Osteocyte (in vitro differentiated cells): ENCODE measurements around the gene SHROOM3. TPM values are rescaled to one million over a fixed set of nuclear protein-coding genes. Genes with fewer than 3 reads are reported as not detected.

Source experiments
- DNase-seq: peaks from one replicate; pipeline ENCODE4 v3.0.0; 2021; ENCODE audit warnings: mixed read lengths; ENCODE audit not compliant: unreplicated experiment; ENCODE audit errors: extremely low spot score
- H3K27ac Mint-ChIP-seq: one replicate; pipeline ENCODE4 v1.8.0; 2021; ENCODE audit warnings: mild to moderate bottlenecking, mixed read lengths; ENCODE audit not compliant: unreplicated experiment
- H3K27me3 Mint-ChIP-seq: one replicate; pipeline ENCODE4 v1.8.0; 2021; ENCODE audit warnings: mixed read lengths; ENCODE audit not compliant: unreplicated experiment
- H3K36me3 Mint-ChIP-seq: one replicate; pipeline ENCODE4 v1.8.0; 2021; ENCODE audit warnings: mixed read lengths; ENCODE audit not compliant: unreplicated experiment
- H3K4me1 Mint-ChIP-seq: one replicate; pipeline ENCODE4 v1.8.0; 2021; ENCODE audit warnings: mixed read lengths; ENCODE audit not compliant: unreplicated experiment
- H3K4me3 Mint-ChIP-seq: one replicate; pipeline ENCODE4 v1.8.0; 2021; ENCODE audit warnings: mild to moderate bottlenecking, moderate library complexity, mixed read lengths; ENCODE audit not compliant: unreplicated experiment
- H3K9me3 Mint-ChIP-seq: one replicate; pipeline ENCODE4 v1.8.0; 2021; ENCODE audit warnings: mixed read lengths; ENCODE audit not compliant: unreplicated experiment
- CTCF ChIP-seq: fragments of 200-600 bp; sonication (generic); IDR thresholded peaks from 2 replicates; pipeline ENCODE4 v1.5.0; 2021; ENCODE audit warnings: antibody characterized with exemption, mild to moderate bottlenecking, moderate library complexity
- total RNA-seq: library from RNA; stranded (reverse); gene quantifications from 2 replicates; pipeline ENCODE4 v1.2.1, GENCODE V29; 2021

Gene SHROOM3
- total RNA-seq, 1 donor from 2014 or later: 4.8 TPM

GRCh38 chr4:76498550-76498949 is 63.5 kb downstream of the SHROOM3 start:
- Mint-ChIP-seq H3K36me3 (no peaks in the 10 kb centered on the region), H3K4me1 (peaks cover 10% of the 10 kb centered on the region), H3K27me3 (no peaks in the 10 kb centered on the region), H3K4me3 (no peak overlapping the region), H3K9me3 (no peaks in the 10 kb centered on the region), H3K27ac (peak overlapping the region; percentile 8)
- TF ChIP-seq CTCF: no peak
- DNase-seq: no peak

- Mint-ChIP-seq H3K27me3 (peaks cover 2% of the 10 kb centered on the region), H3K4me1 (peaks cover 10% of the 10 kb centered on the region), H3K27ac (no peak overlapping the region), H3K9me3 (no peaks in the 10 kb centered on the region), H3K4me3 (no peak overlapping the region), H3K36me3 (no peaks in the 10 kb centered on the region)
- no peak for TF ChIP-seq CTCF
- no peak for DNase-seq
Observed at GRCh38 chr4:76499461-76499860, 64.4 kb downstream of the SHROOM3 start.

GRCh38 chr4:76502886-76503285 is 67.9 kb downstream of the SHROOM3 start:
- H3K4me3 Mint-ChIP-seq: no peak overlapping the region
- no peak overlapping the region for H3K27ac Mint-ChIP-seq

GRCh38 chr4:76504613-76505465 is 69.8 kb downstream of the SHROOM3 start:
- Mint-ChIP-seq H3K9me3 (no peaks in the 10 kb centered on the region), H3K4me1 (no peaks in the 10 kb centered on the region), H3K36me3 (no peaks in the 10 kb centered on the region), H3K27ac (no peak overlapping the region), H3K27me3 (peaks cover 2% of the 10 kb centered on the region), H3K4me3 (no peak overlapping the region)
- peak; percentile 80 for TF ChIP-seq CTCF
- DNase-seq: no peak

More at GRCh38 chr4:76502886-76503285, 67.9 kb downstream of the SHROOM3 start:
- TF ChIP-seq CTCF: no peak
- DNase-seq: no peak
- Mint-ChIP-seq H3K9me3 (no peaks in the 10 kb centered on the region), H3K4me1 (peaks cover 10% of the 10 kb centered on the region), H3K36me3 (no peaks in the 10 kb centered on the region), H3K27me3 (peaks cover 2% of the 10 kb centered on the region)

- Mint-ChIP-seq H3K4me3 (no peak overlapping the region), H3K9me3 (no peaks in the 10 kb centered on the region), H3K27ac (peak overlapping the region; percentile 25), H3K4me1 (no peaks in the 10 kb centered on the region), H3K36me3 (peaks cover 2% of the 10 kb centered on the region), H3K27me3 (no peaks in the 10 kb centered on the region)
- no peak for DNase-seq
- no peak for TF ChIP-seq CTCF
Observed at GRCh38 chr4:76511947-76512346, 76.9 kb downstream of the SHROOM3 start.
